SH-SY5Y (cell line): ENCODE results near the gene CNBD2.

Experiments
- GATA2 ChIP-seq: IDR thresholded peaks from 2 replicates; pipeline ENCODE4 v1.6.1; 2011; ENCODE audit warnings: mild to moderate bottlenecking, low read depth, low read length
- GATA3 ChIP-seq: IDR thresholded peaks from 2 replicates; pipeline ENCODE4 v1.6.1; 2011; ENCODE audit warnings: low read depth, mild to moderate bottlenecking, low read length, moderate library complexity

- TF ChIP-seq GATA2 (no peak), GATA3 (no peak)
These were observed 83.7 kb downstream of the CNBD2 start for GRCh38 chr20:36052117-36052513.
